Parathyroid adenoma (tissue), 2 donors: ENCODE results near the gene DEDD2.

ENCODE experiments used
- H2AFZ ChIP-seq: fragments of 300-600 bp; sonication (generic); one replicate; pipeline ENCODE4 v1.7.0; 2017; ENCODE audit warnings: antibody characterized with exemption, mild to moderate bottlenecking
- H3K27ac ChIP-seq: fragments of 300-600 bp; sonication (generic); one replicate; pipeline ENCODE4 v1.7.0; 2017
- H3K27me3 ChIP-seq: fragments of 300-600 bp; sonication (generic); one replicate; pipeline ENCODE4 v1.7.0; 2017; ENCODE audit warnings: low read length; ENCODE audit not compliant: control insufficient read depth, insufficient read depth
- H3K36me3 ChIP-seq: fragments of 300-600 bp; sonication (generic); one replicate; pipeline ENCODE4 v1.7.0; 2017; ENCODE audit warnings: low read length; ENCODE audit not compliant: control insufficient read depth, insufficient read depth
- H3K4me1 ChIP-seq: fragments of 300-600 bp; sonication (generic); one replicate; pipeline ENCODE4 v1.7.0; 2017; ENCODE audit warnings: control low read depth
- H3K4me2 ChIP-seq: fragments of 300-600 bp; sonication (generic); one replicate; pipeline ENCODE4 v1.7.0; 2017; ENCODE audit warnings: low read length
- H3K4me3 ChIP-seq: fragments of 300-600 bp; sonication (generic); one replicate; pipeline ENCODE4 v1.7.0; 2017; ENCODE audit warnings: low read depth, low read length
- H3K79me2 ChIP-seq: fragments of 300-600 bp; sonication (generic); one replicate; pipeline ENCODE4 v1.7.0; 2017; ENCODE audit warnings: control low read depth
- H3K9ac ChIP-seq: fragments of 300-600 bp; sonication (generic); one replicate; pipeline ENCODE4 v1.7.0; 2017; ENCODE audit warnings: mild to moderate bottlenecking
- H3K9me3 ChIP-seq: fragments of 300-600 bp; sonication (generic); one replicate; pipeline ENCODE4 v1.7.0; 2017; ENCODE audit warnings: low read length; ENCODE audit not compliant: control insufficient read depth
- CTCF ChIP-seq: fragments of 300-600 bp; sonication (generic); IDR thresholded peaks from one replicate; pipeline ENCODE4 v1.7.0; 2017; ENCODE audit warnings: antibody characterized with exemption, mild to moderate bottlenecking
- donor health status: primary hyperparathyroidism.

The DEDD2 gene

GRCh38 chr19:42233106-42233505, 15.6 kb upstream of the DEDD2 start:
- H3K36me3 ChIP-seq = no peaks in the 10 kb centered on the region
- no peak overlapping the region for H3K4me2 ChIP-seq
- H3K4me3 ChIP-seq = no peak overlapping the region
- no peak overlapping the region for H3K27ac ChIP-seq
- H3K79me2 ChIP-seq = peaks cover 2% of the 10 kb centered on the region
- H3K27me3 ChIP-seq = no peaks in the 10 kb centered on the region
- no peaks in the 10 kb centered on the region for H3K9me3 ChIP-seq
- no peak for TF ChIP-seq CTCF
- H3K4me1 ChIP-seq = no peaks in the 10 kb centered on the region
- no peak overlapping the region for H2AFZ ChIP-seq
- no peak overlapping the region for H3K9ac ChIP-seq

- no peak for TF ChIP-seq CTCF
- no peak overlapping the region for H3K9ac ChIP-seq
- H3K4me2 ChIP-seq = no peak overlapping the region
- no peaks in the 10 kb centered on the region for H3K27me3 ChIP-seq
- no peak overlapping the region for H3K27ac ChIP-seq
- peaks cover 2% of the 10 kb centered on the region for H3K79me2 ChIP-seq
- H3K36me3 ChIP-seq = no peaks in the 10 kb centered on the region
- no peaks in the 10 kb centered on the region for H3K4me1 ChIP-seq
- H3K4me3 ChIP-seq = no peak overlapping the region
- H2AFZ ChIP-seq = no peak overlapping the region
- H3K9me3 ChIP-seq = no peaks in the 10 kb centered on the region
These were observed 15.0 kb upstream of the DEDD2 start for GRCh38 chr19:42232435-42232834.

DNA sequence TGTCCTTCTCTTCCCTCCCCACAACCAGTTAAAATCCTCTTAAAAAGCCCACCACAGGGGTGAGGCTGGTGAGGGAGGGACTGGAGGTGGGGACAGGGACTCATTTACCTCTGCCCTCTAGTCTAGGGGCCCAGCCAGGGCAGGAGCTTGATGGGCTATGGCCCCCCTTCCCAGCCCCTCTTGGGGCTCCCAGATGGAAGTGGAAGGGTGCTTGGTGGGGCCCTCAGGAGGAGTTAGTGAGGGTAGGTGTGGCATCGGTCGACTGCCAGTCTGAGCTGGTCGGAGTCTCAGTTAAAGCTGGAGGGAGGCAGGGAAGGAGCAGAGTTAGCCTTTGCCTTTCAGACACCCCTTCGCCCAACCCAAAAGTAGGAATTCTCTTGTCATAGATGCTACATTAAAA, 13.1 kb upstream of the DEDD2 start:
- no peaks in the 10 kb centered on the region for H3K9me3 ChIP-seq
- H3K4me1 ChIP-seq = no peaks in the 10 kb centered on the region
- no peak overlapping the region for H3K9ac ChIP-seq
- H3K4me3 ChIP-seq = no peak overlapping the region
- peaks cover 2% of the 10 kb centered on the region for H3K79me2 ChIP-seq
- H3K4me2 ChIP-seq = no peak overlapping the region
- H3K27me3 ChIP-seq = no peaks in the 10 kb centered on the region
- H3K36me3 ChIP-seq = no peaks in the 10 kb centered on the region
- TF ChIP-seq CTCF = no peak
- H3K27ac ChIP-seq = no peak overlapping the region
- H2AFZ ChIP-seq = no peak overlapping the region

DNA sequence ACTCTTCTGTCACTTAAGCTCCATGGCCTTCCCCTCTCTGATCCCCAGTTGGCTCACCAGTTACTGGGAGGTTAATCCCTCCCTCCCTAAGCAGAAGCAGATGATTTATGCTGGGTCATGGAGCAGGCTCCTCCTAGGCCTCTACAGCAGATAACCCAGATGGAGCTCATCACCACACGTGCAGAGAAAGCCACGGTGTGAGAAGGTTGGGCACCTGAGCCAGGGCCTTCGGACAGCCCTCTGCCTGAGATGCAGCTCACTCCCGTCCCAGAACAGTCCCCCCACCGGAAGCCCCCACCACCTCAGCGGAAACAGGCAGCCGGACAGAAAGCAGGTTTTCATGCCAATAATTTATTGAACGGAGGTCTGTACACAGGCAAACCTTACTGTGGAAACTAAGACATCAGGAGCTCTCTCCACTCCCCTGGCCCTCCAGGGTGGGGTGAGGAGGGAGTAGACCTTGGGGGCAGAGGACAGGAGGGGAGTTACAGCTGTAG, 12.4 kb upstream of the DEDD2 start:
- Histone ChIP-seq H3K4me3 (no peak overlapping the region), H3K36me3 (no peaks in the 10 kb centered on the region), H3K27me3 (no peaks in the 10 kb centered on the region), H3K4me1 (no peaks in the 10 kb centered on the region), H3K4me2 (no peak overlapping the region), H3K9me3 (no peaks in the 10 kb centered on the region), H2AFZ (no peak overlapping the region), H3K9ac (no peak overlapping the region), H3K27ac (no peak overlapping the region), H3K79me2 (peaks cover 2% of the 10 kb centered on the region)
- TF ChIP-seq CTCF = no peak

- Histone ChIP-seq H3K4me1 (no peaks in the 10 kb centered on the region), H3K9ac (no peak overlapping the region), H3K4me3 (no peak overlapping the region), H3K36me3 (no peaks in the 10 kb centered on the region), H3K79me2 (peaks cover 2% of the 10 kb centered on the region), H3K4me2 (no peak overlapping the region), H3K27ac (no peak overlapping the region), H2AFZ (no peak overlapping the region), H3K27me3 (no peaks in the 10 kb centered on the region), H3K9me3 (no peaks in the 10 kb centered on the region)
- TF ChIP-seq CTCF = no peak
These were observed 11.9 kb upstream of the DEDD2 start for GRCh38 chr19:42229301-42229854.
